HG02678 (cell line): ENCODE results near the gene MATN3.
A peak's percentile ranks its signal among the peaks of the same experiment; 100 is the strongest.
"Not testable (repeated sequence)": the region's sequence is repeated elsewhere in the genome, so short reads cannot be mapped to it uniquely, and the experiment has no call there.

Experiments used
- ATAC-seq: cut with Tn5 transposase; IDR thresholded peaks from one replicate; pipeline ENCODE4 v1.9.1; 2021; ENCODE audit warnings: mild to moderate bottlenecking, moderate library complexity; ENCODE audit not compliant: unreplicated experiment

The MATN3 gene, protein sequence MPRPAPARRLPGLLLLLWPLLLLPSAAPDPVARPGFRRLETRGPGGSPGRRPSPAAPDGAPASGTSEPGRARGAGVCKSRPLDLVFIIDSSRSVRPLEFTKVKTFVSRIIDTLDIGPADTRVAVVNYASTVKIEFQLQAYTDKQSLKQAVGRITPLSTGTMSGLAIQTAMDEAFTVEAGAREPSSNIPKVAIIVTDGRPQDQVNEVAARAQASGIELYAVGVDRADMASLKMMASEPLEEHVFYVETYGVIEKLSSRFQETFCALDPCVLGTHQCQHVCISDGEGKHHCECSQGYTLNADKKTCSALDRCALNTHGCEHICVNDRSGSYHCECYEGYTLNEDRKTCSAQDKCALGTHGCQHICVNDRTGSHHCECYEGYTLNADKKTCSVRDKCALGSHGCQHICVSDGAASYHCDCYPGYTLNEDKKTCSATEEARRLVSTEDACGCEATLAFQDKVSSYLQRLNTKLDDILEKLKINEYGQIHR

DNA sequence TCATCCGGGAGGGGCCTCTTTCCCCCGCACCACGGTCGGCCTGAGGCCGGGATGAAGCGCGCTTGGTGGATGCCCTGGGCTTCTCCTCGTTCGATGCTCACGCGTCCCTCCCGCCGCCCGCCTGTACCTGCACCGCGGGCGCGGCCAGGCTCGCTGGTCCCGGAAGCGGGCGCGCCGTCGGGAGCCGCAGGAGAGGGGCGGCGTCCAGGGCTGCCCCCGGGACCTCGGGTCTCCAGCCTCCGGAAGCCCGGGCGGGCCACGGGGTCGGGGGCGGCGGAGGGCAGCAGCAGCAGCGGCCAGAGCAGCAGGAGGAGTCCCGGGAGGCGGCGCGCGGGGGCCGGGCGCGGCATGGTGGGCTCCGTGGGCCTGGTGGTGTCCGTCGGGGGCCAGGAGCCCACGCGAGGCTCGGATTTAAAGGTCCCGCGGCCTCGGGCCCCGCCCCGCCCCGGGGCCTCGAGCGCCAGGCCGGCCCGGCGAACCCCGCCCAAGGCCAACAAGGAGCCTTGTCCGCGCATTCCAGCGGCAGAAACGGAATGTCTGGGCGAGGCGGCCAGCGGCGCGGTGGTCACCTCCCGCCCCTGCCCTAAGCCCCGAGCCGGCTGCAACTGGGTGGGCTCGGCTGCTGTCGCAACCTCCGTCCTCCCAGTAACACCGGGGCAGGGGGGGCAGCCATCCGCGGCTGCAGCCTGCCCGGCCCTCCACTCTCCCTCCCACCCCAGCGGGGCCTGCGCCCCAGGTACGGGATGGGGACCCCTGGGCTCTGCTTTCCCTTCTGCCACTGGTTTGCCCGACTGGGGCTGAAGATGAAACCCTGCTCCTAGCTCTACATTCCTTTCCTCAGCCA is at the start of gene MATN3:
TSS of gene MATN3 (minus strand) at position 387 of the 844 bp plus-strand sequence. CDS start at position 350, 37 bp downstream.
- ATAC-seq = no peak

DNA sequence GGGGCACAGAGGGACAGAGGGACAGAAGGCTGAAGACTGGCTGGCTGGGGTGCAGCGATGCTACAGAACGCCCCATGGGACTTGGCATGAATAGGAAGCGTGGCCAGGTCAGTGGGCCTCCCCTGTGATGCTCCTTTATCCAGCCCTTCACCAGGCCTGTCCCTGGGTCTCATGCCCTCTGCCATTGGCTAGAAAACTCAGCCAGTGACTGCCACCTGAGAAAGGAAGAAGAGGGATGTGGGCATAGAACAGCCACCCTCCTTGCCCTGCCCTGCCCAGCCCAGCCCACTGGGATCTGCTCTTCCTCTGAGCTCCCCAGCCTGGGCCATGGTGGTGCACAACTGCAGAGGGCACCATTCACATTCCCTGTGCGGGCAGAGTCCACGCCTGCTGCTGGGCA is 49.5 kb upstream of the MATN3 start:
- ATAC-seq = no peak

DNA sequence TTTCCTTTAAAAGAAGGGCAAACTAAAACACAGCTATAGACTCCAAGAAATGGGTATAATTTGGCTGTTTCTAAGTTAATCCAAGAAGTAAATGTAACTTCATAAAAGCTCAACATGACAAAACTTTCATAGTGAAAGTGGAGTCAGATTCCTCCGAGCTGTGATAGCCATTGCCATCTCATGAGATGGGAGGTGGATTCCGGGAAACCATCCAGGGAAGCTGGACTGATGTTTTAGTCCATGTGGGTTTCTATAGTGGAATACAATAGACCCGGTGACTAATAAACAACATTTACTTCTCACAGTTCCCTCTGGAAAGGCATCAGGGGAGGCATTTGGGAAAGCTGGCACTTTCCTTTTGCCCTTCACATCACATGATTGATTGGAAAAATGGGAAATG is 49.0 kb upstream of the MATN3 start:
- no peak for ATAC-seq

DNA sequence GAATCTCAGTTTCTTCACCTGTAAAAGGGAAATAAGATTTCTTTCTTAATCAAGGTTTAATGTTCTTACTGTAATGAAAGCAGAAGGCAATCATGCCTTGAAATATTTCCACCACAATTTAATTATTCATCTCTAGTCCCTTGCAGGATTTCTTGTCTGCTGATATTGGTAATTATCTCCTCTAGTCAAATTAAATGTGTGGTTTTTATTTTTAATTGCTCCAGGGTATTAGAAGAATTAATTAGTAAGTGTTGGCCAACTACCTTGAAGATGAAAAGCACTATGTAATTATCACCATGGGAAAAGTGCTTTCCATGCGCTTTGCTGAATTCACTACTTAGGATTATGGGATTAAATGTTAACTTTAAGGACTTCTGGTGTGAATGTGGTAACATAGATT is 47.6 kb upstream of the MATN3 start:
- no peak for ATAC-seq

DNA sequence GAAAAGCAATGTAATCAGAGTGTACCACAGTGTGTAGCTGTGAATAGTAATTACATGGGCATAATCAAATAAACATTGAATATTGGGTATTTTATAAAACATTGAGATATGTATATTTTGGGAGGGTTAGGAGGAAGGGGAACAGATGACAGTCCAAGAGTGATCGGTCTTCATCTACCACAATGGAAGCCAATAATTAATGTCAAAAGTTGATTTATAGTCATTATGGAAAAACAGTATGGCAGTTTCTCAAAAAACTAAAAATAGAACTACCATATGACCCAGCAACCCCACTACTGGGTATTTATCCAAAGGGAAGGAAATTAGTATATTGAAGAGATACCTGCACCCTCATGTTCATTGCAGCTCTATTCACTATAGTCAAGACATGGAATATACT is 44.8 kb upstream of the MATN3 start:
- no peak for ATAC-seq

DNA sequence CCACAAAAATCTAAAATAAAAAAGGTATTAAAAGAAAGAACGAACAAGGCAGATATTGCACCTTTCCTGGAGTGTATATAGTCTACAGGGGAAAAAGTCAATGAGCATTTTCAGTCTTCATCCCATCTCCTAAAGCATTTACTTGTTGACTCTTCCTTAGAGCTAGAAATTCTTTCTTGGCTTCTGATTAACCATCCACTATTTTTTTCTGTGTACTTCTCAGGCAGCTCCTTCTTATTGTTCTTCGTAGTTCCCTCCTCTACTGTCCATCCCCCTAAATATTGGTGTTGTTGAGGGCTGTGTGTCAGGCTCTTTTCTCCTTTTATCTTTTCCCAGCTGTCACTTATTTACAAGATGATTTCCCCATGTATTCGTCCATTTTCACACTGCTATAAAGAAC is 42.5 kb upstream of the MATN3 start:
- ATAC-seq = no peak

GRCh38 chr2:20054119-20054518 is 41.7 kb upstream of the MATN3 start:
- ATAC-seq = no peak

DNA sequence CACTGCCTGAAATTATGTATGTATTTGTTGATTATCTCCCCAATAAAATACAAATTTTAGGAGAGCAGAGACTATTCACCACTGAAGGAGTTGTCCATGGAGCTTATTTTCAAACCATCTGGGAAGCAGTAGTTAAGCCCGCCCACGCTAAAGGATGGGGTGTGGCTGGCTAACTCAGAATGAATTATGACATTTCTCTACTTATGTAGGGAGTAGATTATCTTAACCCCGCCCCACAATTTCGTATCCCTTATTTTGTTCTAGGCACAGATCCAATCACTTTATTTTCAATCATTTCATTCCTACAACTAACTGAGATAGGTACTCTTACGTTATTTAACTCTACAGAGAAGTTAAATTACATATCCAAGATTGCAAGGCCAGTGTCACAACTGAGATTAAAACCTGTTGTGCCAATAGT is 40.4 kb upstream of the MATN3 start:
- ATAC-seq = no peak

GRCh38 chr2:20052229-20052851 is 39.9 kb upstream of the MATN3 start:
- ATAC-seq = no peak

DNA sequence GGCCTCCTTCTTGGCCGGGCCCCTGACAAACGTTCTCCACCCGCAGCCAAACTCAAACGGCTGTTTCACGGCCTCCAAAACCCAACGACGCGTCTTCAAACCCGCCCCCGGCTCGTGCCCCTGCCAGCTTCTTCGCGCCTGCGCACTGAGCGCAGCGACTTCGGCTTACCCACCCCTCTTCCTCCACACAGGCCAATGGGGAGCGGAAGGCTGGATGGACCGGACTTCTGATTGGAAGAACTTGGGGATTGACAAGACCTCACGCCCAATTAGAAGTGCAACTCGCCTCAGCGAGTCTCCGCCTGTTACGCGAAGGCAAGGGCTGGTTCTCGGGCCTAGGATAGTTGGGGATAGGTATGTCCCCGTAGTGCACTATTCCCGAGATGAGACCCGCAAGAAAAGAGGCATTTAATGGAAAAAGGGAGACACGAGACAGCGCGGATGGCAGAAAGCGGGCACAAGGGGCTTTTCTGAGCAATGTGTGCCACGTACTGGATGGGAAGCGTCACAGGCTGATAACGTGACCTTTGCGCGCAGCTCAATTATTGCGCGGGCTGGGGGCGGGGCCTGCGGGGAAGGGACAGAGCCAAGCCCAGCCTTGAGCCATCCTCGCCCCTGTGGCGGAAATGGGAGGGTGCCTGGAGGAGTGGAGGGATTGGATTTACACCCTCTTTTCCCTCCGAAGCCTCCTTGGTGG is 39.2 kb upstream of the MATN3 start, which contains the start of gene LAPTM4A:
TSS of gene LAPTM4A (minus strand) at position 97 of the 697 bp plus-strand sequence. CDS start 108 bp downstream, outside the sequence.
- ATAC-seq = peak; percentile 96

GRCh38 chr2:20050646-20051531 is 38.4 kb upstream of the MATN3 start:
- ATAC-seq = peak; percentile 21

GRCh38 chr2:20050104-20050645 is 37.7 kb upstream of the MATN3 start:
- ATAC-seq = peak; percentile 15

DNA sequence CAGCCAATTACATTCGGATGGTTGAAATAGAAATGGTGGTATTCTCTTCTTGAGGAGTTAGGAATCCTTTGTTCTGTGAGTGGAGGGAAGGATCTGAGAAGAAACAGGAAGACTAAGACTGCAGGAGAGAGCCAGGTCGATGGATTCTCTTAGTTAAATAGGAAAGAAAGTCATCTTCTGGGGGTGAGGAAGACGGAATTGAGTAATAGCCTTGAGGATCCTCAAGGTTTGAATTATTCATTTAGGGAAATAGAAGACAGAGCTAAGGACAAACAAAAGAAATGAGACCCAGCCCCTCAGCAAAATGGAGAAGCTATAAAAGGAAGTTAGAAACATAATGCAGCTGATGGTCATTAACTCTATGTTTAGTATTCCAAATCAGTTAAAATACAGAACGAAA is 37.2 kb upstream of the MATN3 start:
- ATAC-seq = no peak

DNA sequence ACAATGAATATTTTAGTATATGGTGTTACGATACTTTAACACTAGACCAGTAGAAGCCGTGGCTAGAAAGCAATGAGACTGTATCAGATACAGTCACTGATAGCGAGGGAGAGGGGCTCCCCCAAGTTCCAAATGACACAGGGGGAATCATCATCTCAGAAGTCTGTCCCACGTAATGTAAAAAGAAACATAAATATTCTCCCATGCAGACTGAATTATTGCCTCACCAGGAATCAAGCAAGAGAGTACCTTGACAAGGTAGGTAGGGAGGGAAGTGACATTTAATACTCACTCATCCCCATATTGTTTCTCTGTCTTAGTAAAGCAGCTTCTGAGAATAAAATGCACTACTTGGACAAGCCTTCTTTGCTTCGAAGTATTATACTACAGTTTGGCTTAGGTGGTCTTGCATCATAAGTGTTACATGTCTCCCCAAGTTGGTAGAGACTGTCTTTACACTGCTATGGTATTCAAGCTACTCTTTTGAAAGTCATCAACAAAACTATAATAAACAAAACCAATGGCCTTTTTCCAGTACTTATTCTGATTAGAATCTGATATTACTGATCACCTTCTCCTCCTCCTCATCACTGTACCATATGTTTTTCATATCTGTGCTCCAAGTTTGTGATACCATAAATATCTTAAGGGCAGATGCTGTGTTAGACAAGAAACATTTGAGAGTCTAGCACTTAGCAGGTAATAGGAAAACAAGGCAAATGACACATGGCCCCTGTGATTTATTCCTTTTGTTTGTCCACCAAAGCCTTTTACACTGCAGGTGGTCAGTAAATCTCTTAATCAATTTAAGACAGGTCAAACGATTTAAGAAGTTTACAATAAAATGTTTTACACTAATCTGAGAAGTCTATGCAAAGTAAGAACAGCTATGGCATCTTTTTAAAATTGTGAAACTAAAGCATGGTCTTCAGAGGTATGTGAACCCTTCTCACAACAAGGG is 36.3 kb upstream of the MATN3 start:
- no peak for ATAC-seq

GRCh38 chr2:20045712-20046292 is 33.3 kb upstream of the MATN3 start:
- not testable (repeated sequence) for ATAC-seq

DNA sequence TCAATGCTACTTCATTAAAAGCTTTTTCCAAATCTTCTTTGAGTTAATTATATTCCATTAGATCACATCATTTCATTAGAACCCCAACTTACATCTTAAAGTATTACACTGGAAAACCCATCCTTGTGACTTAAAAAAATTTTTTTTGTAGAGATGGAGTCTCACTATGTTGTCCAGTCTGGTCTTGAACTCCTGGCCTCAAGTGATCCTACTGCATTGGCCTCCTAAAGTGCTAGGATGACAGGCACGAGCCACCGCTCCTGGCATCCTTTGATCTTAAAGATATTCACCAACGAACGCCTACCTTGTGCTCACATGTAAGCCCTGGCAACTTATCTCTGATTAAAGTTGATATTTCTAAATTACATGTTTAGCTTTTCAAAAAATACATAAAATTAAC is 32.3 kb upstream of the MATN3 start:
- ATAC-seq = no peak

DNA sequence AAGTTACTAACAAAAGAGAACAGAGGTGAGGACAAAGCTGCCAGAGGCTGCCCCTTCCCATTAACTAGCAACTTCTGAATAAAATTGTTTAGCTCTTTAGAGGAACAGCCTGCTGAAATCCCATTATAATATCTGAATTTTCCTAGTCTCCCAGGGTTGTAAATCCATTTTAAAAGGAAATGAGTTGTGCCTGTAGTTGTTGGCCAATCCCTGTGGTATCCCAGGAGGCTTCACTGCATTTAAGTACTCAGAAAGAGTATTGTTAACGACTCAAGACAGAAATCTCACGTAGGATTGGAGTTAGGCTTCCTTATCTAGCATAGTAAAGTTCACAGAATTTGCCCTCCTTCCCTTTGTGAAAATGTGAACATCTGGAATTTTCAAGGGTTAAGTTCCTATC is 30.1 kb upstream of the MATN3 start:
- ATAC-seq = no peak
